VCaP (cell line): ENCODE results near the gene ABHD3.
"Not testable (repeated sequence)": the region's sequence is repeated elsewhere in the genome, so short reads cannot be mapped to it uniquely, and the experiment has no call there.

Experiments used
- H3K27ac ChIP-seq: fragments of 450-650 bp; 2 replicates; pipeline ENCODE4 v1.5.1; 2017
- TF ChIP-seq, protein P1 (sequence below): fragments of 450-650 bp; conservative IDR thresholded peaks from 2 replicates; pipeline ENCODE4 v1.5.1; 2017; ENCODE audit warnings: mild to moderate bottlenecking, moderate library complexity

Gene ABHD3

DNA sequence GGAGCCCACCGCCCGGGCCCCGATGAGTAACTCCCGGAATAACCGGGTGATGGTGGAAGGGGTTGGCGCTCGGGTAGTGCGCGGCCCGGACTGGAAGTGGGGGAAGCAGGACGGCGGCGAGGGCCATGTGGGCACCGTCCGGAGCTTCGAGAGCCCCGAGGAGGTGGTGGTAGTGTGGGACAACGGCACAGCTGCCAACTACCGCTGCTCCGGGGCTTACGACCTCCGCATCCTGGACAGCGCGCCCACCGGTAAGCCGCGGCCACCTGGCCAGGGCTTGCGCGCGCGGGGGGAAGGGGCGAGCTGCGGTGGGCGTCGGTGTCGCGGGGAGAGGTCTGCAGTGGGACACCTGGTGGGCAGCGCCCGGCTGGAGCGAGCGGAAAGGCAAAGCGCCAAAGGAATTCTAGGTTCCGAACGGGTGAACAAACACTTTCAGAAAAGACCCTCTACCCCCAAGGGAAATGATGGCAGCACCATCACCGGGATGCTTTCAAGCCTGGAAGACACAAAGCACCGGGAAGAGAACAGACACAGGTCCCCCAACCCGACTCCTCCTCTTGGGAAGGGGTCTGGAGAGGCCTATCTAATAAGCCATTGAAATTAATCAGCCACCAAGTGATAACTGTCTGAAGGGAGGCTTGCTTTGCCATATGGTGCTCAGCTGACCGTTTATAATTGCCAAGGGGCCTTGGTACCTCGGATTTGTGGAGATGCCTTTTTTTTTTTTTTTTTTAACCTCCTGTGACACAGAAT is 37.2 kb upstream of the ABHD3 start:
- H3K27ac ChIP-seq: peak overlapping the region; percentile 95
- TF ChIP-seq, protein P1, sequence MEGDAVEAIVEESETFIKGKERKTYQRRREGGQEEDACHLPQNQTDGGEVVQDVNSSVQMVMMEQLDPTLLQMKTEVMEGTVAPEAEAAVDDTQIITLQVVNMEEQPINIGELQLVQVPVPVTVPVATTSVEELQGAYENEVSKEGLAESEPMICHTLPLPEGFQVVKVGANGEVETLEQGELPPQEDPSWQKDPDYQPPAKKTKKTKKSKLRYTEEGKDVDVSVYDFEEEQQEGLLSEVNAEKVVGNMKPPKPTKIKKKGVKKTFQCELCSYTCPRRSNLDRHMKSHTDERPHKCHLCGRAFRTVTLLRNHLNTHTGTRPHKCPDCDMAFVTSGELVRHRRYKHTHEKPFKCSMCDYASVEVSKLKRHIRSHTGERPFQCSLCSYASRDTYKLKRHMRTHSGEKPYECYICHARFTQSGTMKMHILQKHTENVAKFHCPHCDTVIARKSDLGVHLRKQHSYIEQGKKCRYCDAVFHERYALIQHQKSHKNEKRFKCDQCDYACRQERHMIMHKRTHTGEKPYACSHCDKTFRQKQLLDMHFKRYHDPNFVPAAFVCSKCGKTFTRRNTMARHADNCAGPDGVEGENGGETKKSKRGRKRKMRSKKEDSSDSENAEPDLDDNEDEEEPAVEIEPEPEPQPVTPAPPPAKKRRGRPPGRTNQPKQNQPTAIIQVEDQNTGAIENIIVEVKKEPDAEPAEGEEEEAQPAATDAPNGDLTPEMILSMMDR: 0 out of 2 replicates have a peak, but pooled peaks have one; percentile 9

DNA sequence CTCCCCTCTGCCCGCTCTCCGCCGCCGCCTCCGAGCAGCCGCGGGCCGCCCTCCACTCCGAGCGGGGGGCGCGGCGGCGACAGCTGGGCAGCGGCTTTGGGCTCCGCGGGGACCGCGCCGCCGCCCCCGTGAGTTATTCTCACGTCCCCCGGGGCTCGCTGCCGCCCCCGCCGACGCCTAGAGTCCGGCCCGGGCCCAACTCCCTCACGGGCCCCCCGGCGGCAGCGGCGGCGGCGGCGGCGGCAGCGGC is 36.7 kb upstream of the ABHD3 start:
- TF ChIP-seq, protein P1: no peak
- peak overlapping the region; percentile 95 for H3K27ac ChIP-seq

DNA sequence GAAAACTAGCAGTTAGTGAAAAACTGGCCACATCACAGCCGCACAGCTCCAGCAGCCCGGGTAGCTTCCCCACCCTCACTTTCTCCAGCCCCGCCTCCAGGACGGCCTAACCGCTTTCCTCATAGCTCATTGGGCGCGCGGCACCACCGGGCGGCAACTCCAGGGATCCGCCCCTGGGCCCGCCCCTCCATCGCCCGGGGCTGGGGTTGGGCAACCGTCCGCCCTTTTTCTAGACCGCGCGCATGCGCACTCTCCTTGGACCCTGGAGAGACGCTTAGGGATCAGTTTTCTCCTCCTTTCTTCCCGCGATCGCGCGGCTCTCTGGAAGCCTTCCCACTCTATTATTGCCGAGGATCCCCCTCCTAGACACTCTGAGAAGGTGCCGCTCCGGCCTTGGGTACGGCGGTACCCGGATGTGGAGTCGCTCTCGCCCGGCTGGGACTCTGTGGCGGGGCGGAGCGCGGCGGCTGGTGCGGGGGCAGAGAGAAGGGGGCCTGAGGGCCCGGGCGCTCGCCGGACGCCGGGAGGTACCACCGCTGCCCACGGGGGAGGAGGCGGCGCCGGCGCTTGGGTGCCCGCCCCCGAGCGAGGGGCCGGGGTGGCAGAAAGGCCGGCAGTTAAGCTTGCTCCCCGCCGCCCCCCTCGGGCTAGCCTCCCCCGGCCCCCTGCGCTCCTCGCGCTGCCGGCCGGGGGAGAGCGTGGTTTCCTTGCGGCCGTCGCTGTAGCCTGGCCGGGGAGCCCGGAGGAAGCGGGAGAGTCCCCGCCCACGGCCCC is 36.2 kb upstream of the ABHD3 start, which contains the start of gene MIB1:
Gene MIB1, plus strand, starts transcription at position 255 of the 774 bp plus-strand sequence. CDS start 792 bp downstream, outside the sequence.
- TF ChIP-seq, protein P1: no peak

DNA sequence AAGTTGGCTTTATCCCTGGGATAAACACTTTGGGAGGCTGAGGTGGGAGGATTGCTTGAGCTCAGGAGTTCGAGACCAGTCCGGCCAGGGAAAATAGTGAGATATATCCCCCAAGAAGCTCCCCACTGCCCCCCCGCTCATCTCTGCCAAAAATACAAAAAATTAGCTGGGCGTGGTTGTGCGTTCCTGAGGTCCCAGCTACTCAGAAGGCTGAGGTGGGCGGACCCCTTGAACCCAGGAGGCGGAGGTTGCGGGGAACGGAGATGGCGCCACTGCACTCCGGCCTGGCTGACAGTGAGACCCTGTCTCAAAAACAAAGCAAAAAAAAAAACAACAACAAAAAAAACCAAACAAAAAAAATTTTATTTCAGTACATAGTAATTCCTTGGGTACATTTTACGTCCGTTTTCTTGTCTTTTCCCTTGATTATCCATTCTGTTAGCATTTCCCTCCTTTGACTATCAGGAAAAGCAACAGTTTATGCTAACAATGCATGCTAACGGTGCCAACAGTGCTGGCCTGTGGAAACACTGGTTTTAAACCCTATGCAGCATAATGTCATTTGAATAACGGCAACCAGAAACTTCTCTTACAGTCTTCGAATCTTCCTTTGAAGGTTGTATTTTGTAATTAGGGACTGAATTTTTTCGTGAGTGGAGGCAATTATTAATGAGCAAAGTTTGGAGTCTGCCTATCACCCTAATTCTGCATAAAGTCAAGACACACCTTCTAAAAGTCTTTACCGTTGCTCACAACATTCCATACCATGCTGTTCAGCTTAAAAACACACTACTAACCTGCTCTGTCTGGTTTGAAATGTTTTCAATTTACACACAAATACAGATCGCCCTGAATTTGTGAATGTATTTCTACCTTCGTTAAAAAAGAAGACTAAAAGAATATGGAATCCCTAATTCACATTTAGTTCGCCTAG is 35.3 kb upstream of the ABHD3 start:
- peak overlapping the region; percentile 95 for H3K27ac ChIP-seq
- TF ChIP-seq, protein P1: no peak

More for the DNA sequence above, 36.2 kb upstream of the ABHD3 start, which contains the start of gene MIB1:
- peak within 1 kb of the TSS; percentile 95 for H3K27ac ChIP-seq

DNA sequence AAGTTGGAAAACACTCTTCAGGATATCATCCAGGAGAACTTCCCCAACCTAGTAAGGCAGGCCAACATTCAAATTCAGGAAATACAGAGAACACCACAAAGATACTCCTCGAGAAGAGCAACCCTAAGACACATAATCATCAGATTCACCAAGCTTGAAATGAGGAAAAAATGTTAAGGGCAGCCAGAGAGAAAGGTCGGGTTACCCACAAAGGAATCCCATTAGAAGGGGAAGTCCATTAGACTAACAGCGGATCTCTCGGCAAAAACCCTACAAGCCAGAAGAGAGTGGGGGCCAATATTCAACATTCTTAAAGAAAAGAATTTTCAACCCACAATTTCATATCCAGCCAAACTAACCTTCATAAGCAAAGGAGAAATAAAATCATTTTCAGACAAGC is 32.4 kb upstream of the ABHD3 start:
- H3K27ac ChIP-seq: not testable (repeated sequence)

DNA sequence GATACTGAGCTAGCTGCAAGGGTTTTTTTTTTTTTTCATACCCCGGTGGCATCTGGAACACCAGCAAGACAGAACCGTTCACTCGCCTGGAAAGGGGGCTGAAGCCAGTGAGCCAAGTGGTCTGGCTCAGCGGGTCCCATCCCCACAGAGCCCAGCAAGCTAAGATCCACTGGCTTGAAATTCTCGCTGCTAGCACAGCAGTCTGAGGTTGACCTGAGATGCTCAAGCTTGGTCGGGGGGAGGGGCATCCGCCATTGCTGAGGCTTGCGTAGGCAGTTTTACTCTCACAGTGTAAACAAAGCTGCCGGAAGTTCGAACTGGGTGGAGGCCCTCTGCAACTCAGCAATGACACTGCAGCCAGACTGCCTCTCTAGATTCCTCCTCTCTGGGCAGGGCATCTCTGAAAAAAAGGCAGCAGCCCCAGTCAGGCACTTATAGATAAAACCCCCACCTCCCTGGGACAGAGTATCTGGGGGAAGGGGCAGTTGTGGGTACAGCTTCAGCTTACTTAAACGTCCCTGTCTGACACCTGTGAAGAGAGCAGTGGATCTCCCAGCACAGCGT is 31.0 kb upstream of the ABHD3 start:
- no peak overlapping the region for H3K27ac ChIP-seq
- TF ChIP-seq, protein P1: no peak

DNA sequence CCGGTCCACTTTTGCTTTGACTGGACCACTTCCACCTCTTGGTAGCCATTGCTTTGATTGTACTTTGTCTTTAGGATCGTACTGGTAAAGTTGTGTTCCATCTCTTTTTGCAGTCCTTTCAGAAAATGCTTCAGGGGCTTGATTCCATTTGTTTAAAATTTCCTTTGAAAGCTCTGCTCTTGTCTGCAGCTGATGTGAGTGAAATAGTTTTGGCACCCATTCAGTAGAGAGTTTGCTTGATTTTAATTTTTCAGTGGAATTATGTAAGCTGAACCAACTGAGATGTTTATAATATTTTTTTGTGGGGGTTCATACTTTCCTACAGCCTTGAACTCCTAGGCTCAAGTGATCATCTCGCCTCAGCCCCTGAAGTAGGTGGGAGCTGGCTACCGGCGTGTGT is 28.4 kb upstream of the ABHD3 start:
- TF ChIP-seq, protein P1: no peak
- H3K27ac ChIP-seq: no peak overlapping the region
